Measurements from ENCODE around the gene MICAL3. TPM values are rescaled to one million over a fixed set of nuclear protein-coding genes. Genes with fewer than 3 reads are reported as not detected.

Gene MICAL3
- total and polyA plus RNA-seq, 2 of the 8 experiments (the other 6 are each of a cell fraction or from before 2014, with no cell fraction given), result 8.3 to 41.8 TPM

DNA sequence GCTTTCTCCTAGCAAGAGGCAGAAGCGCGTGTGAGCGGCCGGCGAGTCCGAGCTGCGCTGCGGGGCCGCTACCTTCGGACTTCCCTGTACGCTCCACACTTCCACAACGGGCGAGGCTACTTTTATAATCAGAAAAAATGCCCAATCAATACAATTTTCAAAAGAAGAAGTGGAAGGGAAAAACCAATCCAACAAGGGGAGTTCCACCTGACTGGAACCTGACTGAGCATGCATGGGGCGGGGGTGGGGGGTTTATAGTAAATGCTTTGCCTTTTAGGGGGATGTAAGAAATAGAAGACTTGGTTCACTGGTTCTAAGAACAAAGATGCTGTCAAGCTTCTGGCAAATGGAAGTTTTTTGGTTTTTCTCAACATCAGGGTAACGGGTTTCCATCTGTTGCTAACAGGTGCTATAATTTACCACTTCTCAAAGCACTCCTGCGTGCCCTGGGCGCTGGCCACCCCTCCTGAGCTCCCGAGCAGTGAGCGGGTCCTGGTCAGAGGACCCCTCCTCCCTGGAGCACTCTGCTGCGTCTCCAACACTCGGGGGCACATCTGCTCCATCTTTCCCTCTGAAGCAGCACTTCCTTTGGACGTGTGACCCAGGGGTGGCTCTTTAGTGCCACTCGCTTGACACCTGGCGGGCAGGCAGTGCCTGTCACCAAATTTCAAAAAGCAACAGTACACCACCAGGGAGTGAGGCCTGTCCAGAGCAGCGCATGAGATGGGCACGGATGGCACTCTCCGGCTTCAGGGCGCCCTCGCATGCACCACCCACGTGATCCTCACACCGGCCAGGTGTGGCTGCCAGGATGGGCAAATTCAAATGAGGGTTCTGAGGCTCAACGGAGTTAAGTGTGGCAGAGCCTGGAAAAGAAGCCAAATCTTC, 228.5 kb downstream of the MICAL3 start:
- WGBS, 2 experiments (ENCODE audit: extremely low coverage in 1 of 2, insufficient coverage in 1 of 2, insufficient read length in 1 of 2, insufficient replicate concordance in 2 of 2, low coverage in 1 of 2, low lambda C conversion rate in 2 of 2, missing lambda C conversion rate in 1 of 2), result 92% methylated on average over 32 of the region's 32 CpGs; no CpG with 5 or more reads in 1 of the 2 experiments
- Histone ChIP-seq H3K36me3 (ENCODE audit: control insufficient read depth in 2 of 4, insufficient read depth in 4 of 4, low read length in 3 of 4) (no peaks in the 10 kb centered on the region), H3K14ac (ENCODE audit: insufficient read length) (no peak overlapping the region), H3K4ac (replicated peaks; ENCODE audit: insufficient read length, low read depth, low read length) (no peak overlapping the region), H2BK120ac (replicated peaks; ENCODE audit: low read depth, low read length) (no peak overlapping the region), H3K9me3 (ENCODE audit: insufficient read depth in 2 of 2, low read depth in 1 of 2, low read length in 1 of 2) (no peaks in the 10 kb centered on the region), H3K23me2 (ENCODE audit: low read depth, low read length) (no peaks in the 10 kb centered on the region), H2BK5ac (ENCODE audit: low read depth, low read length) (no peak overlapping the region), H2BK12ac (ENCODE audit: low read depth, low read length) (no peak overlapping the region), H3K18ac (ENCODE audit: extremely low read depth, low read length) (no peak overlapping the region), H3K79me1 (ENCODE audit: low read depth, low read length) (no peaks in the 10 kb centered on the region), H3K4me2 (ENCODE audit: insufficient read depth in 1 of 2, low read depth in 2 of 2, low read length in 2 of 2) (no peak overlapping the region), H2BK15ac (ENCODE audit: low read length) (no peak overlapping the region), H2BK20ac (ENCODE audit: low read length) (no peak overlapping the region), H3K23ac (ENCODE audit: insufficient read length) (no peak overlapping the region), H3K27ac (ENCODE audit: low read depth, low read length) (no peak overlapping the region), H3K27me3 (replicated peaks in 1 of 4; ENCODE audit: control insufficient read depth in 3 of 4, extremely low read depth in 1 of 4, insufficient read depth in 3 of 4, low read length in 3 of 4) (no peaks in the 10 kb centered on the region), H3K4me3 (ENCODE audit: extremely low read depth in 1 of 4, insufficient read depth in 2 of 4, low read depth in 3 of 4, low read length in 4 of 4) (no peak overlapping the region), H4K91ac (replicated peaks; ENCODE audit: insufficient read length, low read length) (no peak overlapping the region), H4K5ac (ENCODE audit: insufficient read length, low read depth, low read length) (no peak overlapping the region), H3K9ac (replicated peaks in 1 of 4; ENCODE audit: extremely low read depth in 1 of 4, low read depth in 3 of 4, low read length in 3 of 4) (no peak overlapping the region), H2AFZ (ENCODE audit: low read length) (no peak overlapping the region), H3K56ac (replicated peaks; ENCODE audit: insufficient read length, low read depth, low read length) (no peak overlapping the region), H3K79me2 (ENCODE audit: control insufficient read depth in 1 of 2, insufficient read depth in 2 of 2, low read length in 2 of 2) (no peaks in the 10 kb centered on the region), H2AK5ac (ENCODE audit: low read depth, low read length) (no peak overlapping the region), H3K4me1 (replicated peaks in 1 of 4; ENCODE audit: control insufficient read depth in 3 of 4, insufficient read depth in 4 of 4, low read length in 3 of 4) (no peaks in the 10 kb centered on the region), H4K8ac (ENCODE audit: extremely low read depth, insufficient read depth, low read length) (no peak overlapping the region), H4K20me1 (replicated peaks in 1 of 2; ENCODE audit: control insufficient read depth in 1 of 2, insufficient read depth in 2 of 2, low read length in 2 of 2) (no peaks in the 10 kb centered on the region)
- ChIA-PET POLR2A (ENCODE audit: partially characterized antibody) (interaction anchor here (1.2 to 1.7 kb wide), 2 partner anchors 15 to 16 kb away, joined by 3 to 4 read pairs; no protein-coding TSS in a partner anchor), CTCF (ENCODE audit: partially characterized antibody) (interaction anchor here (0.8 to 11.3 kb wide), 2 partner anchors 7 to 23 kb away, joined by 3 to 115 read pairs; no protein-coding TSS in a partner anchor)
- FAIRE-seq (no peak), DNase-seq (ENCODE audit: low read depth in 1 of 2, low spot score in 2 of 2) (no peak)
- TF ChIP-seq, protein P1, sequence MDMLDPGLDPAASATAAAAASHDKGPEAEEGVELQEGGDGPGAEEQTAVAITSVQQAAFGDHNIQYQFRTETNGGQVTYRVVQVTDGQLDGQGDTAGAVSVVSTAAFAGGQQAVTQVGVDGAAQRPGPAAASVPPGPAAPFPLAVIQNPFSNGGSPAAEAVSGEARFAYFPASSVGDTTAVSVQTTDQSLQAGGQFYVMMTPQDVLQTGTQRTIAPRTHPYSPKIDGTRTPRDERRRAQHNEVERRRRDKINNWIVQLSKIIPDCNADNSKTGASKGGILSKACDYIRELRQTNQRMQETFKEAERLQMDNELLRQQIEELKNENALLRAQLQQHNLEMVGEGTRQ (IDR thresholded peaks at IDR 0.05; ENCODE audit: low read length), result no peak
- TF ChIP-seq, protein P2, sequence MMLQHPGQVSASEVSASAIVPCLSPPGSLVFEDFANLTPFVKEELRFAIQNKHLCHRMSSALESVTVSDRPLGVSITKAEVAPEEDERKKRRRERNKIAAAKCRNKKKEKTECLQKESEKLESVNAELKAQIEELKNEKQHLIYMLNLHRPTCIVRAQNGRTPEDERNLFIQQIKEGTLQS (IDR thresholded peaks at IDR 0.05; ENCODE audit: insufficient read depth, low read depth, low read length), result no peak
- TF ChIP-seq RBBP5 (IDR thresholded peaks at IDR 0.05; ENCODE audit: borderline replicate concordance, low read depth, low read length) (no peak), CREB1 (IDR thresholded peaks at IDR 0.05) (no peak), KDM1A (IDR thresholded peaks at IDR 0.05; ENCODE audit: borderline replicate concordance, low read length) (no peak), RFX5 (IDR thresholded peaks at IDR 0.05; ENCODE audit: borderline replicate concordance, low read depth, low read length) (no peak), YY1 (IDR thresholded peaks at IDR 0.05; ENCODE audit: low read depth, low read length) (no peak), SP4 (IDR thresholded peaks at IDR 0.05; ENCODE audit: low read length) (no peak), POLR2A (IDR thresholded peaks at IDR 0.05; ENCODE audit: control extremely low read depth in 1 of 2, low read depth in 2 of 2, low read length in 2 of 2) (no peak), FOSL1 (IDR thresholded peaks at IDR 0.05; ENCODE audit: insufficient read depth, low read depth, low read length) (no peak), BACH1 (IDR thresholded peaks at IDR 0.05; ENCODE audit: low read length) (no peak)
